Loucy (cell line): Measurements from ENCODE around the gene RNF212B.

Source experiments
- H2AFZ ChIP-seq: fragments of 200-600 bp; sonication (generic); 2 replicates; pipeline ENCODE4 v1.6.0; 2016; ENCODE audit warnings: antibody characterized with exemption, mild to moderate bottlenecking, low read length, moderate library complexity
- H3F3A ChIP-seq: fragments of 200-600 bp; 2 replicates; pipeline ENCODE4 v1.6.0; 2016; ENCODE audit warnings: antibody characterized with exemption, low read depth, mild to moderate bottlenecking
- H3K27me3 ChIP-seq: fragments of 200-600 bp; sonication (generic); 2 replicates; pipeline ENCODE4 v1.6.1; 2014; ENCODE audit warnings: low read length, mild to moderate bottlenecking; ENCODE audit not compliant: insufficient read depth, poor library complexity, severe bottlenecking
- H3K36me3 ChIP-seq: fragments of 200-600 bp; sonication (generic); 2 replicates; pipeline ENCODE4 v1.6.1; 2016; ENCODE audit warnings: low read length; ENCODE audit not compliant: insufficient read depth
- H3K4me1 ChIP-seq: fragments of 200-600 bp; sonication (generic); 2 replicates; pipeline ENCODE4 v1.5.1; 2014; ENCODE audit warnings: low read length, mild to moderate bottlenecking; ENCODE audit not compliant: insufficient read depth, poor library complexity, severe bottlenecking
- H3K4me2 ChIP-seq: fragments of 200-600 bp; sonication (generic); 2 replicates; pipeline ENCODE4 v1.6.0; 2014; ENCODE audit warnings: antibody characterized with exemption, low read length, low read depth, mild to moderate bottlenecking; ENCODE audit not compliant: poor library complexity, severe bottlenecking
- H3K4me3 ChIP-seq: fragments of 200-600 bp; sonication (generic); 2 replicates; pipeline ENCODE4 v1.5.1; 2014; ENCODE audit warnings: low read length, mild to moderate bottlenecking, mixed read lengths; ENCODE audit not compliant: poor library complexity, severe bottlenecking
- H3K79me2 ChIP-seq: fragments of 200-600 bp; sonication (generic); 2 replicates; pipeline ENCODE4 v1.6.1; 2014; ENCODE audit warnings: low read length; ENCODE audit not compliant: insufficient read depth
- H3K9ac ChIP-seq: fragments of 200-600 bp; sonication (generic); 2 replicates; pipeline ENCODE4 v1.6.0; 2014; ENCODE audit warnings: mild to moderate bottlenecking, low read depth, low read length, moderate library complexity; ENCODE audit not compliant: poor library complexity, severe bottlenecking
- H3K9me2 ChIP-seq: fragments of 200-600 bp; sonication (generic); replicated peaks from 2 replicates; pipeline ENCODE4 v1.6.1; 2016; ENCODE audit warnings: low read depth, low read length, mixed read lengths
- H3K9me3 ChIP-seq: fragments of 200-600 bp; sonication (generic); 2 replicates; pipeline ENCODE4 v1.6.1; 2014; ENCODE audit warnings: mild to moderate bottlenecking, antibody characterized with exemption, low read length, low read depth; ENCODE audit not compliant: insufficient read depth
- H4K20me1 ChIP-seq: fragments of 200-600 bp; sonication (generic); 2 replicates; pipeline ENCODE4 v1.6.0; 2014; ENCODE audit warnings: antibody characterized with exemption, low read length, mild to moderate bottlenecking; ENCODE audit not compliant: insufficient read depth, poor library complexity, severe bottlenecking
- CTCF ChIP-seq: fragments of 200-600 bp; sonication (generic); conservative IDR thresholded peaks from 2 replicates; pipeline ENCODE4 v1.5.1; 2014; ENCODE audit warnings: mild to moderate bottlenecking, antibody characterized with exemption, low read length
- EZH2phosphoT487 ChIP-seq: fragments of 200-600 bp; IDR thresholded peaks from 2 replicates; pipeline ENCODE4 v1.6.1; 2018; ENCODE audit warnings: antibody characterized with exemption, mild to moderate bottlenecking, moderate library complexity, borderline replicate concordance

Gene RNF212B

GRCh38 chr14:23306412-23307145 is 68.8 kb downstream of the RNF212B start, which contains the start of gene BCL2L2:
BCL2L2 (plus strand) TSS chr14:23306833; CDS start chr14:23307768, 935 bp downstream.
- Histone ChIP-seq H3K4me2 (peak within 1 kb of the TSS; percentile 91), H3F3A (no peaks in the 10 kb centered on the region), H3K9me3 (no peaks in the 10 kb centered on the region), H2AFZ (peak within 1 kb of the TSS; percentile 76), H3K79me2 (peaks cover 51% of the 10 kb centered on the region), H3K9ac (peak within 1 kb of the TSS; percentile 97), H3K4me3 (peak within 1 kb of the TSS; percentile 85), H3K36me3 (no peaks in the 10 kb centered on the region), H4K20me1 (peaks cover 9% of the 10 kb centered on the region), H3K4me1 (peaks cover 35% of the 10 kb centered on the region), H3K27me3 (no peaks in the 10 kb centered on the region), H3K9me2 (no peaks in the 10 kb centered on the region)
- TF ChIP-seq EZH2phosphoT487 (no peak), CTCF (no peak)

GRCh38 chr14:23307146-23307530 is 69.4 kb downstream of the RNF212B start:
- H3K4me2 ChIP-seq = peak overlapping the region; percentile 91
- TF ChIP-seq CTCF (no peak), EZH2phosphoT487 (no peak)
- H3K4me3 ChIP-seq = peak overlapping the region; percentile 85
- H3K79me2 ChIP-seq = peaks cover 51% of the 10 kb centered on the region
- no peaks in the 10 kb centered on the region for H3K36me3 ChIP-seq
- H3K4me1 ChIP-seq = peaks cover 35% of the 10 kb centered on the region
- H3K9me2 ChIP-seq = no peaks in the 10 kb centered on the region
- H3K27me3 ChIP-seq = no peaks in the 10 kb centered on the region
- no peak overlapping the region for H2AFZ ChIP-seq
- peak overlapping the region; percentile 97 for H3K9ac ChIP-seq
- no peaks in the 10 kb centered on the region for H3K9me3 ChIP-seq
- H4K20me1 ChIP-seq = peaks cover 9% of the 10 kb centered on the region
- H3F3A ChIP-seq = no peaks in the 10 kb centered on the region

GRCh38 chr14:23307687-23308644 is 70.2 kb downstream of the RNF212B start:
- Histone ChIP-seq H3K4me1 (peaks cover 35% of the 10 kb centered on the region), H3K79me2 (peaks cover 51% of the 10 kb centered on the region), H3K4me2 (peak overlapping the region; percentile 91), H3K4me3 (peak overlapping the region; percentile 85), H3F3A (no peaks in the 10 kb centered on the region), H3K36me3 (no peaks in the 10 kb centered on the region), H2AFZ (no peak overlapping the region), H3K27me3 (no peaks in the 10 kb centered on the region), H3K9ac (peak overlapping the region; percentile 97), H3K9me2 (no peaks in the 10 kb centered on the region), H4K20me1 (peaks cover 9% of the 10 kb centered on the region), H3K9me3 (no peaks in the 10 kb centered on the region)
- TF ChIP-seq CTCF (no peak), EZH2phosphoT487 (no peak)
